ENCODE results near the gene IL12B.

Gene IL12B

GRCh38 chr5:159340511-159340910 is 10.2 kb upstream of the IL12B start:
- Histone ChIP-seq H3K27me3 (ENCODE audit: insufficient read depth, low read length) (no peaks in the 10 kb centered on the region), H3K9ac (ENCODE audit: low read length) (no peak overlapping the region), H4K20me1 (ENCODE audit: insufficient read depth, low read length) (no peaks in the 10 kb centered on the region)

GRCh38 chr5:159339460-159339859 is 9.2 kb upstream of the IL12B start:
- no peaks in the 10 kb centered on the region for H3K9me3 ChIP-seq (ENCODE audit: low read length)
- H3K4me3 ChIP-seq (ENCODE audit: low read depth, low read length, poor library complexity, severe bottlenecking) = no peak overlapping the region
- H3K27ac ChIP-seq (ENCODE audit: low read depth, low read length, poor library complexity, severe bottlenecking) = no peak overlapping the region
- H3K4me1 ChIP-seq (ENCODE audit: insufficient read depth, low read length, severe bottlenecking) = no peaks in the 10 kb centered on the region
- no peak overlapping the region for H3K4me2 ChIP-seq (ENCODE audit: low read length)
- H3K79me2 ChIP-seq (ENCODE audit: insufficient read depth, low read length) = no peaks in the 10 kb centered on the region
- no peaks in the 10 kb centered on the region for H3K9me2 ChIP-seq (ENCODE audit: low read depth, low read length)
- TF ChIP-seq, protein P1, sequence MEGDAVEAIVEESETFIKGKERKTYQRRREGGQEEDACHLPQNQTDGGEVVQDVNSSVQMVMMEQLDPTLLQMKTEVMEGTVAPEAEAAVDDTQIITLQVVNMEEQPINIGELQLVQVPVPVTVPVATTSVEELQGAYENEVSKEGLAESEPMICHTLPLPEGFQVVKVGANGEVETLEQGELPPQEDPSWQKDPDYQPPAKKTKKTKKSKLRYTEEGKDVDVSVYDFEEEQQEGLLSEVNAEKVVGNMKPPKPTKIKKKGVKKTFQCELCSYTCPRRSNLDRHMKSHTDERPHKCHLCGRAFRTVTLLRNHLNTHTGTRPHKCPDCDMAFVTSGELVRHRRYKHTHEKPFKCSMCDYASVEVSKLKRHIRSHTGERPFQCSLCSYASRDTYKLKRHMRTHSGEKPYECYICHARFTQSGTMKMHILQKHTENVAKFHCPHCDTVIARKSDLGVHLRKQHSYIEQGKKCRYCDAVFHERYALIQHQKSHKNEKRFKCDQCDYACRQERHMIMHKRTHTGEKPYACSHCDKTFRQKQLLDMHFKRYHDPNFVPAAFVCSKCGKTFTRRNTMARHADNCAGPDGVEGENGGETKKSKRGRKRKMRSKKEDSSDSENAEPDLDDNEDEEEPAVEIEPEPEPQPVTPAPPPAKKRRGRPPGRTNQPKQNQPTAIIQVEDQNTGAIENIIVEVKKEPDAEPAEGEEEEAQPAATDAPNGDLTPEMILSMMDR (IDR thresholded peaks at IDR 0.05; ENCODE audit: low read length) = no peak
- TF ChIP-seq EZH2 (IDR thresholded peaks at IDR 0.05; ENCODE audit: borderline replicate concordance, low read length) = no peak
- H3F3A ChIP-seq (ENCODE audit: insufficient read depth, low read length) = no peaks in the 10 kb centered on the region
- H3K36me3 ChIP-seq (ENCODE audit: insufficient read depth, low read length) = no peaks in the 10 kb centered on the region
- no peak overlapping the region for H2AFZ ChIP-seq (ENCODE audit: low read length)
- H4K20me1 ChIP-seq (ENCODE audit: insufficient read depth, low read length) = no peaks in the 10 kb centered on the region
- H3K27me3 ChIP-seq (ENCODE audit: insufficient read depth, low read length) = no peaks in the 10 kb centered on the region
- H3K9ac ChIP-seq (ENCODE audit: low read length) = no peak overlapping the region

More at GRCh38 chr5:159340511-159340910, 10.2 kb upstream of the IL12B start:
- Histone ChIP-seq H3K79me2 (ENCODE audit: insufficient read depth, low read length) (no peaks in the 10 kb centered on the region), H3K4me2 (ENCODE audit: low read length) (no peak overlapping the region), H2AFZ (ENCODE audit: low read length) (no peak overlapping the region), H3K9me3 (ENCODE audit: low read length) (no peaks in the 10 kb centered on the region), H3K27ac (ENCODE audit: low read depth, low read length, poor library complexity, severe bottlenecking) (no peak overlapping the region), H3F3A (ENCODE audit: insufficient read depth, low read length) (no peaks in the 10 kb centered on the region), H3K4me3 (ENCODE audit: low read depth, low read length, poor library complexity, severe bottlenecking) (no peak overlapping the region), H3K4me1 (ENCODE audit: insufficient read depth, low read length, severe bottlenecking) (no peaks in the 10 kb centered on the region), H3K36me3 (ENCODE audit: insufficient read depth, low read length) (no peaks in the 10 kb centered on the region), H3K9me2 (ENCODE audit: low read depth, low read length) (no peaks in the 10 kb centered on the region)
- TF ChIP-seq EZH2 (IDR thresholded peaks at IDR 0.05; ENCODE audit: borderline replicate concordance, low read length) = no peak
- TF ChIP-seq, protein P1 (IDR thresholded peaks at IDR 0.05; ENCODE audit: low read length) = no peak

DNA sequence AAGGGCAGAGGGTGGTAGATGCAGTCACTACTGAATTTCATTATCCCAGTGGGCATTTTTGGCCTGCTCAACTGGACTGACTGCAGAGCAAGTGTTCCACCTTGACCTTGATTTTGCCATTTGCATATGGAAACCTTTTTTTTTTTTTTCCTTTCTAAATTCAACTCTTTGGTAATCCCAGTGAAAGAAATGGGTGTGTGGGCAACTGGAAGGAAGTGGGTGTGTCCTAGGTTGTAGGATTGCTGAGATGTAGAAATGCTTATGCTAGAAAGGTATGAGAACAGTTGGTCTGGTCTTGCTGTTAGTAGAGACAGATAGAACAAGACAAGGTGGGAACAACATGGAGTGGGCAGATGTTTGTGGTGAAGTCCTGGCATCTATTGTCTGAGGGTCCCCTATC is 7.8 kb upstream of the IL12B start:
- Histone ChIP-seq H3K79me2 (ENCODE audit: insufficient read depth, low read length) (no peaks in the 10 kb centered on the region), H3K27me3 (ENCODE audit: insufficient read depth, low read length) (no peaks in the 10 kb centered on the region), H3F3A (ENCODE audit: insufficient read depth, low read length) (no peaks in the 10 kb centered on the region), H3K4me2 (ENCODE audit: low read length) (no peak overlapping the region), H4K20me1 (ENCODE audit: insufficient read depth, low read length) (no peaks in the 10 kb centered on the region), H3K4me3 (ENCODE audit: low read depth, low read length, poor library complexity, severe bottlenecking) (no peak overlapping the region), H3K27ac (ENCODE audit: low read depth, low read length, poor library complexity, severe bottlenecking) (no peak overlapping the region), H3K36me3 (ENCODE audit: insufficient read depth, low read length) (no peaks in the 10 kb centered on the region), H3K9me3 (ENCODE audit: low read length) (no peaks in the 10 kb centered on the region), H3K9me2 (ENCODE audit: low read depth, low read length) (no peaks in the 10 kb centered on the region), H3K9ac (ENCODE audit: low read length) (no peak overlapping the region), H3K4me1 (ENCODE audit: insufficient read depth, low read length, severe bottlenecking) (no peaks in the 10 kb centered on the region), H2AFZ (ENCODE audit: low read length) (no peak overlapping the region)
- no peak for TF ChIP-seq EZH2 (IDR thresholded peaks at IDR 0.05; ENCODE audit: borderline replicate concordance, low read length)
- TF ChIP-seq, protein P1 (IDR thresholded peaks at IDR 0.05; ENCODE audit: low read length) = no peak
